MCF 10A (cell line): ENCODE measurements around the gene VILL. TPM values are rescaled to one million over a fixed set of nuclear protein-coding genes. Genes with fewer than 3 reads are reported as not detected.

Experiments
- BruUV-seq: library from RNA; stranded (reverse); fragments of 400-500 nt; replicated peaks from 2 replicates; lab custom pipeline; 2021; lab: Mats Ljungman, UMichigan
- CTCF ChIA-PET: fragments of 300-600 bp; sonication (Branson Sonifier 250); formaldehyde crosslinking; extraction: SDS; loops from one replicate; lab custom pipeline; 2021; ENCODE audit warnings: antibody characterized with exemption, inconsistent platforms; lab: Yijun Ruan, JAX
- POLR2A ChIA-PET: fragments of 300-600, 350-650 bp; sonication (Branson Sonifier 250); formaldehyde crosslinking; extraction: SDS; loops from one replicate; lab custom pipeline; 2020; ENCODE audit warnings: antibody characterized with exemption, inconsistent platforms; lab: Yijun Ruan, JAX
- DNase-seq: peaks from one replicate; pipeline ENCODE4 v3.0.0-alpha.2; 2018; ENCODE audit not compliant: unreplicated experiment
- H3K27ac Mint-ChIP-seq: one replicate; pipeline ENCODE4 v1.8.0; 2022; ENCODE audit warnings: mild to moderate bottlenecking, low read depth, mixed read lengths; ENCODE audit not compliant: unreplicated experiment
- H3K27me3 Mint-ChIP-seq: one replicate; pipeline ENCODE4 v1.8.0; 2022; ENCODE audit warnings: mixed read lengths; ENCODE audit not compliant: insufficient read depth, unreplicated experiment
- H3K36me3 Mint-ChIP-seq: one replicate; pipeline ENCODE4 v1.8.0; 2022; ENCODE audit warnings: mild to moderate bottlenecking, moderate library complexity, mixed read lengths; ENCODE audit not compliant: insufficient read depth, unreplicated experiment
- H3K4me1 Mint-ChIP-seq: one replicate; pipeline ENCODE4 v1.8.0; 2022; ENCODE audit warnings: mixed read lengths; ENCODE audit not compliant: insufficient read depth, unreplicated experiment
- H3K4me3 Mint-ChIP-seq: one replicate; pipeline ENCODE4 v1.8.0; 2022; ENCODE audit warnings: mild to moderate bottlenecking, moderate library complexity, mixed read lengths; ENCODE audit not compliant: unreplicated experiment
- H3K9me3 Mint-ChIP-seq: one replicate; pipeline ENCODE4 v1.8.0; 2022; ENCODE audit warnings: mixed read lengths; ENCODE audit not compliant: unreplicated experiment
- intact Hi-C: fragments of 100-400 bp; cut with micrococcal nuclease; formaldehyde crosslinking; loops from 2 replicates; pipeline ENCODE4 v1.14.1; 2022
- total RNA-seq: library from RNA; stranded (reverse); gene quantifications from 2 replicates; pipeline ENCODE4 v1.2.3, GENCODE V29; 2022
- TF ChIP-seq, protein P1 (sequence below): fragments of 200-600 bp; IDR thresholded peaks from one replicate; pipeline ENCODE4 v1.8.0; 2022; ENCODE audit warnings: antibody characterized with exemption, mild to moderate bottlenecking; ENCODE audit not compliant: unreplicated experiment

Gene VILL
- total RNA-seq, 1 experiment from 2014 or later: not detected

DNA sequence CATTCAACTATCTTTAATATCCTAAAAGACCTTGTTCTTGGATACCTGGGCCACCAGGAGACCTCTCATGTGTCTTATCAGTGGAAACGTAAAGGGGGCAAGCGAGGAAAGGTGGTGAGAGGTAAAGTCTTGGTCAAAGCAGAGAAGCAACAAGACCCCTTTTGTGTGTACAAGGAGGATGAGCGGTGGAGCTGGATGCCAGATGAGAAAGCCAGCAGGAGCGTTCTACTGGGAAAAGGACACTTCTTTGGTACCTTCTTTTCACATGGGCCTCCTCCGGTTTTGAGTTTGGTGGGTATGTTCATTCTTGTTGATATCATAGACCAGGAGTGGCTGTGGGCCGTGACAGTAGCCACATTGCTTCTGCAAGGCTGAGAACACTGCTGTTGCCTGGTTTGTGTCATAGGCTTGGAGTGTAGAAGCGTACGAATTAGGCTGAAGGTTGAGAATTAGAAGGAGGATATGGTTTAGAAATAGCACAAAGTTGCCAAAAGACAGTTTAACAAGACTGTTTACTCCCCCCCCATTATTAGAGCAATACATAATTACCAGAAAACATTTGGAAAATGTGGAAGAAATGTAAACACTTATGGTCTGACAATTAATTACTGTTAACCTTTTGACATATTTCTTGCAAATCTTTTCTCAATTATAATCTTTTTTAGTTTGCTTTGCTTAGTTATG, 46.8 kb upstream of the VILL start:
- no peak for DNase-seq
- ChIA-PET CTCF (interaction anchor here (0.6 to 3.0 kb wide), 4 partner anchors 23 to 89 kb away, joined by 3 to 25 read pairs (median 4); no protein-coding TSS in a partner anchor), POLR2A (interaction anchor here (0.6 to 2.7 kb wide), 8 partner anchors 9 to 832 kb away, joined by 3 to 12 read pairs (median 3); no protein-coding TSS in a partner anchor)
- peak overlapping the region; percentile 90 for H3K27ac Mint-ChIP-seq
- peaks cover 12% of the 10 kb centered on the region for H3K36me3 Mint-ChIP-seq
- no peak overlapping the region for H3K4me3 Mint-ChIP-seq
- H3K9me3 Mint-ChIP-seq: no peaks in the 10 kb centered on the region
- no peaks in the 10 kb centered on the region for H3K27me3 Mint-ChIP-seq
- H3K4me1 Mint-ChIP-seq: peaks cover 42% of the 10 kb centered on the region
- intact Hi-C loops: no loop called here
- TF ChIP-seq, protein P1, sequence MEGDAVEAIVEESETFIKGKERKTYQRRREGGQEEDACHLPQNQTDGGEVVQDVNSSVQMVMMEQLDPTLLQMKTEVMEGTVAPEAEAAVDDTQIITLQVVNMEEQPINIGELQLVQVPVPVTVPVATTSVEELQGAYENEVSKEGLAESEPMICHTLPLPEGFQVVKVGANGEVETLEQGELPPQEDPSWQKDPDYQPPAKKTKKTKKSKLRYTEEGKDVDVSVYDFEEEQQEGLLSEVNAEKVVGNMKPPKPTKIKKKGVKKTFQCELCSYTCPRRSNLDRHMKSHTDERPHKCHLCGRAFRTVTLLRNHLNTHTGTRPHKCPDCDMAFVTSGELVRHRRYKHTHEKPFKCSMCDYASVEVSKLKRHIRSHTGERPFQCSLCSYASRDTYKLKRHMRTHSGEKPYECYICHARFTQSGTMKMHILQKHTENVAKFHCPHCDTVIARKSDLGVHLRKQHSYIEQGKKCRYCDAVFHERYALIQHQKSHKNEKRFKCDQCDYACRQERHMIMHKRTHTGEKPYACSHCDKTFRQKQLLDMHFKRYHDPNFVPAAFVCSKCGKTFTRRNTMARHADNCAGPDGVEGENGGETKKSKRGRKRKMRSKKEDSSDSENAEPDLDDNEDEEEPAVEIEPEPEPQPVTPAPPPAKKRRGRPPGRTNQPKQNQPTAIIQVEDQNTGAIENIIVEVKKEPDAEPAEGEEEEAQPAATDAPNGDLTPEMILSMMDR: no peak
- no TSS peak for BruUV-seq

DNA sequence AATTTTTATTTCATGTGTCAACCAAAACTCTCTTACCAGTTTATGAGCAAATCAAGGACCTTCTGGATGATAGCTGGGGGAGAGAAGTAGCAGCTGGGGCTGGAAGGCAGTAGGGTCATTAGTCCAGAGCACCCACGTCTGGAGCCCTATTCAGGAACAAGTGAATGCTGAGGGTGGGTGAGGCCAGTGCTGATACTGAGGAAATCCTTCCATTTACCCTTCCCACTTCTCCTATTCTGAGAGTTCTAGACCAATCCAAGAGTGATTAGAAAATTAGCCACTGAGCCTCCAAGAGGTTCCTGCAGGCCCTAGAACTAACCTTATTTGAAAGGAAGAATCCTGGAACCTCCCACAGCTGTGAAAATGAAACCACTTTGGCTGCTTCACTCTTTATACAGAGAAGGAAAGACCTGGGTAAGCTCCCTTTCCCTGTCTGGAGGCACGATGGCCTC, 46.2 kb upstream of the VILL start:
- intact Hi-C loops: no loop called here
- no TSS peak for BruUV-seq
- ChIA-PET CTCF (interaction anchor here (0.6 to 3.0 kb wide), 5 partner anchors 22 to 89 kb away, joined by 4 to 25 read pairs (median 5); no protein-coding TSS in a partner anchor), POLR2A (interaction anchor here (0.6 to 2.7 kb wide), 8 partner anchors 8 to 200 kb away, joined by 3 to 12 read pairs (median 4); no protein-coding TSS in a partner anchor)
- TF ChIP-seq, protein P1: no peak
- peak; percentile 27 for DNase-seq
- peak overlapping the region; percentile 65 for H3K4me3 Mint-ChIP-seq
- H3K9me3 Mint-ChIP-seq: no peaks in the 10 kb centered on the region
- peak overlapping the region; percentile 90 for H3K27ac Mint-ChIP-seq
- H3K27me3 Mint-ChIP-seq: no peaks in the 10 kb centered on the region
- peaks cover 42% of the 10 kb centered on the region for H3K4me1 Mint-ChIP-seq
- H3K36me3 Mint-ChIP-seq: peaks cover 12% of the 10 kb centered on the region

DNA sequence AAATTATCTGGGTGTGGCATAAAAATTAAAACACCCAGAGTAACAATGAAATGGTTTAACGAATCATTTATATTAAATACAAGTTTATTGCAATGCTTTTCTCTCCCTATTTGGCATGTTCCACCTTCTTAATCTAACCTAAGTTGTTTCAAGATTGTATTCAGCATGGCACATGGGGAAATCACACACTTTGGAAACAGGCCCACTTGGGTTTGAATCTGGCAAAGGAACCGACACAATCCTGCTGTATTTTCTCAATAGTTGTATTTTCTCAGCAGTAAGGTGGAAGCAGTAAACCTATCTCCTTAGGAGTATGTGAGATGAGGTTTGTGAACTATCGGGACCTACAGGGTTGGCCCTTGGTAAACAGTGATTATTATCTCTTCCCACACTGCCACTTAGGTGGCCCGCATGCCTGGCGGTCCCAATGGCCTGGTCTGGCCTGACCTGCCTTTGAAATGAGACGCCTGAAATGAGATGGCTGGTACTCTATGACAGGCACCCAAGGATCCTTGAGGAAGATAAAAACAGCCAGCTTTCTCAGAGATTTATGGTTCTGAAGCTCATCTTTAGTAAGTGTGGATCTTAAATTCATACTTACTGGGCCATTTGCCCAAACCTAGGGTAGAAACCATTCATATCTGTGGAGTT, 45.3 kb upstream of the VILL start:
- peak; percentile 22 for DNase-seq
- Mint-ChIP-seq H3K4me1 (peaks cover 42% of the 10 kb centered on the region), H3K9me3 (no peaks in the 10 kb centered on the region), H3K27ac (peak overlapping the region; percentile 90), H3K27me3 (no peaks in the 10 kb centered on the region), H3K36me3 (peaks cover 12% of the 10 kb centered on the region), H3K4me3 (peak overlapping the region; percentile 65)
- TF ChIP-seq, protein P1: no peak
- CTCF ChIA-PET: interaction anchor here (0.7 to 3.0 kb wide), 10 partner anchors 16 to 90 kb away, joined by 3 to 25 read pairs (median 4); no protein-coding TSS in a partner anchor
- POLR2A ChIA-PET: interaction anchor here (0.6 to 2.7 kb wide), 14 partner anchors 9 to 93 kb away, joined by 3 to 12 read pairs (median 6); no protein-coding TSS in a partner anchor
- intact Hi-C loops: no loop called here
- no TSS peak for BruUV-seq
